Upper lobe of left lung (tissue), 4 donors: ENCODE results near the gene ATP11C.

Experiments
- POLR2A ChIP-seq, 4 donors: fragments of 450-650 bp; IDR thresholded peaks; one replicate each; pipeline ENCODE4 v1.5.1; 2016 to 2017; ENCODE audit warnings: antibody characterized with exemption in 4 of 4, mild to moderate bottlenecking in 2 of 4
- POLR2AphosphoS5 ChIP-seq, 2 donors: sonication (generic); formaldehyde crosslinking; IDR thresholded peaks; one replicate each; pipeline ENCODE4 v1.5.1; 2017; ENCODE audit warnings: antibody characterized with exemption in 2 of 2
- TF ChIP-seq, protein P1 (sequence below), 6 experiments: fragments of 450-650 bp in 4 of 6; fragments of 200-600 bp in 2 of 6; sonication (generic) in 2 of 6; IDR thresholded peaks; one replicate each; pipeline ENCODE4 v1.5.1; 2016 to 2019; ENCODE audit warnings: antibody characterized with exemption in 6 of 6

DNA sequence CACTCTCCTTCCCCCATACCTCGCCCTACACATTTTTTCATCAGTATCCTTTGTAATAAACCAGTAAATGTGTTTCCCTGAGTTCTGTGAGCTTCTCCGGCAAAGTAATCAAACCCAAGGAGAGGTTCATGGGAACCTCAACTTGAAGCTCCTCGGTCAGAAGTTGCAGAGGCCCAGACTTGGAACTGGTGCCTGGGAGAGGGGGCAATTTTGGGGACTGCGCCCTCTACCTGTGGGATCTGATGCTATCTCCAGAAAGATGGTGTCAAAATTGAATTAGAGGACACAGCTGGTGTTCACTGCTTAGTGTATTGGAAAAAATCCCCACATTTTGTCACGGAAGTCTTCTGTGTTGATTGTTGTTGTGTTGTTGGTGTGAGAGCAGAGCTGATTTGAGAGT, 70.6 kb downstream of the ATP11C start:
- no peak for TF ChIP-seq POLR2AphosphoS5 (IDR thresholded peaks at IDR 0.05)
- TF ChIP-seq POLR2A (IDR thresholded peaks at IDR 0.05) = no peak
- TF ChIP-seq, protein P1, sequence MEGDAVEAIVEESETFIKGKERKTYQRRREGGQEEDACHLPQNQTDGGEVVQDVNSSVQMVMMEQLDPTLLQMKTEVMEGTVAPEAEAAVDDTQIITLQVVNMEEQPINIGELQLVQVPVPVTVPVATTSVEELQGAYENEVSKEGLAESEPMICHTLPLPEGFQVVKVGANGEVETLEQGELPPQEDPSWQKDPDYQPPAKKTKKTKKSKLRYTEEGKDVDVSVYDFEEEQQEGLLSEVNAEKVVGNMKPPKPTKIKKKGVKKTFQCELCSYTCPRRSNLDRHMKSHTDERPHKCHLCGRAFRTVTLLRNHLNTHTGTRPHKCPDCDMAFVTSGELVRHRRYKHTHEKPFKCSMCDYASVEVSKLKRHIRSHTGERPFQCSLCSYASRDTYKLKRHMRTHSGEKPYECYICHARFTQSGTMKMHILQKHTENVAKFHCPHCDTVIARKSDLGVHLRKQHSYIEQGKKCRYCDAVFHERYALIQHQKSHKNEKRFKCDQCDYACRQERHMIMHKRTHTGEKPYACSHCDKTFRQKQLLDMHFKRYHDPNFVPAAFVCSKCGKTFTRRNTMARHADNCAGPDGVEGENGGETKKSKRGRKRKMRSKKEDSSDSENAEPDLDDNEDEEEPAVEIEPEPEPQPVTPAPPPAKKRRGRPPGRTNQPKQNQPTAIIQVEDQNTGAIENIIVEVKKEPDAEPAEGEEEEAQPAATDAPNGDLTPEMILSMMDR (IDR thresholded peaks at IDR 0.05) = no peak
